Endothelial cell (in vitro differentiated cells): Measurements from ENCODE around the gene SH2D4B. TPM values are rescaled to one million over a fixed set of nuclear protein-coding genes. Genes with fewer than 3 reads are reported as not detected.

Experiments used
- DNase-seq: peaks from one replicate; pipeline ENCODE4 v3.0.0; 2021; ENCODE audit warnings: low spot score
- H3K27ac Mint-ChIP-seq: one replicate; pipeline ENCODE4 v1.8.0; 2021; ENCODE audit warnings: mixed read lengths, inconsistent platforms; ENCODE audit not compliant: unreplicated experiment
- H3K27me3 Mint-ChIP-seq: one replicate; pipeline ENCODE4 v1.8.0; 2021; ENCODE audit warnings: mild to moderate bottlenecking, moderate library complexity, mixed read lengths, inconsistent platforms; ENCODE audit not compliant: unreplicated experiment
- H3K36me3 Mint-ChIP-seq: one replicate; pipeline ENCODE4 v1.8.0; 2021; ENCODE audit warnings: mild to moderate bottlenecking, low read depth, mixed read lengths, inconsistent platforms; ENCODE audit not compliant: unreplicated experiment
- H3K4me1 Mint-ChIP-seq: one replicate; pipeline ENCODE4 v1.8.0; 2021; ENCODE audit warnings: mild to moderate bottlenecking, mixed read lengths, inconsistent platforms; ENCODE audit not compliant: unreplicated experiment
- H3K4me3 Mint-ChIP-seq: one replicate; pipeline ENCODE4 v1.8.0; 2021; ENCODE audit warnings: mild to moderate bottlenecking, mixed read lengths, inconsistent platforms; ENCODE audit not compliant: unreplicated experiment
- H3K9me3 Mint-ChIP-seq: one replicate; pipeline ENCODE4 v1.8.0; 2021; ENCODE audit warnings: mixed read lengths, inconsistent platforms; ENCODE audit not compliant: unreplicated experiment
- CTCF ChIP-seq: fragments of 200-600 bp; sonication (generic); IDR thresholded peaks from one replicate; pipeline ENCODE4 v1.5.0; 2021; ENCODE audit warnings: antibody characterized with exemption; ENCODE audit not compliant: unreplicated experiment
- total RNA-seq: library from RNA; stranded (reverse); fragmentation: NEBNext Ultra II Directional; extraction: Animal tissue kit (Norgen Biotek cat#: 25700); gene quantifications from one replicate; pipeline ENCODE4 v1.2.1, GENCODE V29; 2021; ENCODE audit not compliant: unreplicated experiment

SH2D4B gene
- total RNA-seq, 1 donor from 2014 or later, result 0.23 TPM

GRCh38 chr10:80544316-80544953 is 6.7 kb downstream of the SH2D4B start:
- peak overlapping the region; percentile 35 for H3K4me3 Mint-ChIP-seq
- H3K36me3 Mint-ChIP-seq, result peaks cover 9% of the 10 kb centered on the region
- peak overlapping the region; percentile 5 for H3K27ac Mint-ChIP-seq
- DNase-seq, result no peak
- TF ChIP-seq CTCF, result no peak
- H3K4me1 Mint-ChIP-seq, result peaks cover 53% of the 10 kb centered on the region
- H3K27me3 Mint-ChIP-seq, result peaks cover 22% of the 10 kb centered on the region
- no peaks in the 10 kb centered on the region for H3K9me3 Mint-ChIP-seq

DNA sequence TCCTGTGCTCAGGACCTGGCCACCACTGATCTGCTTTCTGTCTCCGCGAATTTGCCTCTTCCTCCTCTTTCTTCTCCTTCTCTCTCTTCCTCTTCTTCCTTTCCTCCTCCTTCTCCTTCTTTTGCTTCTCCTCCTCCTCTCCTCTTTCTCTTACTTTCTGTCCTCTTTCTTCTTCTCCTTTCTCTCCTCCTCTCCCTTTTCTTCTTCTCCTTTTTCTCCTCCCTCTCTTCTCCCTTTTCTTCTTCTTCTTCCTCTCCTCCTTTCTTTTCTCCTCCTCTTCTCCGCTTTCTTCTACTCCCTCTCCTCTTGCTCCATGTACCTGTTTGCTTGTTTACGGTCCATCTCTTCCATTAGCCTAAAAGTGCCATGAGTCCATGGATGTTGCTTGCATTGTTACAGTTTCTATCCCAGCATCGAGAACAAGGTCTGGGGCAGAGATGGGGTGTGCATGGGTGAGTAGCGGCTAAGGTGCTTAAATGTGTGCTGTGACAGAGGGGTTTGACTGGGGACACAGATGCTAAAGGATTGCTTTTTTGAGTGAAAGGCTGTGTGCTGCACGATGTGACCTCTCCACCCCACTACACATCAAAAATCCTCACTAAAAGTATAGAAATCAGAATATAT is 7.7 kb downstream of the SH2D4B start:
- no peak for DNase-seq
- Mint-ChIP-seq H3K36me3 (peaks cover 9% of the 10 kb centered on the region), H3K4me1 (peaks cover 50% of the 10 kb centered on the region), H3K27ac (no peak overlapping the region), H3K4me3 (no peak overlapping the region), H3K27me3 (peaks cover 22% of the 10 kb centered on the region), H3K9me3 (no peaks in the 10 kb centered on the region)
- TF ChIP-seq CTCF, result no peak

GRCh38 chr10:80552151-80552646 is 14.5 kb downstream of the SH2D4B start:
- no peak overlapping the region for H3K27ac Mint-ChIP-seq
- no peak overlapping the region for H3K4me3 Mint-ChIP-seq
- no peaks in the 10 kb centered on the region for H3K36me3 Mint-ChIP-seq
- DNase-seq, result no peak
- H3K27me3 Mint-ChIP-seq, result peaks cover 8% of the 10 kb centered on the region
- no peak for TF ChIP-seq CTCF
- H3K9me3 Mint-ChIP-seq, result no peaks in the 10 kb centered on the region
- peaks cover 29% of the 10 kb centered on the region for H3K4me1 Mint-ChIP-seq

GRCh38 chr10:80553436-80553835 is 15.7 kb downstream of the SH2D4B start:
- no peak overlapping the region for H3K4me3 Mint-ChIP-seq
- H3K36me3 Mint-ChIP-seq, result no peaks in the 10 kb centered on the region
- TF ChIP-seq CTCF, result no peak
- H3K27me3 Mint-ChIP-seq, result peaks cover 6% of the 10 kb centered on the region
- no peak overlapping the region for H3K27ac Mint-ChIP-seq
- DNase-seq, result no peak
- no peaks in the 10 kb centered on the region for H3K9me3 Mint-ChIP-seq
- H3K4me1 Mint-ChIP-seq, result peaks cover 23% of the 10 kb centered on the region

- Mint-ChIP-seq H3K27me3 (peaks cover 3% of the 10 kb centered on the region), H3K4me3 (no peak overlapping the region), H3K4me1 (peaks cover 17% of the 10 kb centered on the region), H3K36me3 (no peaks in the 10 kb centered on the region), H3K9me3 (no peaks in the 10 kb centered on the region), H3K27ac (no peak overlapping the region)
- no peak for DNase-seq
- TF ChIP-seq CTCF, result no peak
Observed at GRCh38 chr10:80554050-80554449, 16.3 kb downstream of the SH2D4B start.
